ENCODE measurements around the gene REC8. TPM values are rescaled to one million over a fixed set of nuclear protein-coding genes. Genes with fewer than 3 reads are reported as not detected.
"Not testable (repeated sequence)": the region's sequence is repeated elsewhere in the genome, so short reads cannot be mapped to it uniquely, and the experiment has no call there.

Gene REC8
- total RNA-seq, 1 experiment from 2014 or later: 1.4 TPM

DNA sequence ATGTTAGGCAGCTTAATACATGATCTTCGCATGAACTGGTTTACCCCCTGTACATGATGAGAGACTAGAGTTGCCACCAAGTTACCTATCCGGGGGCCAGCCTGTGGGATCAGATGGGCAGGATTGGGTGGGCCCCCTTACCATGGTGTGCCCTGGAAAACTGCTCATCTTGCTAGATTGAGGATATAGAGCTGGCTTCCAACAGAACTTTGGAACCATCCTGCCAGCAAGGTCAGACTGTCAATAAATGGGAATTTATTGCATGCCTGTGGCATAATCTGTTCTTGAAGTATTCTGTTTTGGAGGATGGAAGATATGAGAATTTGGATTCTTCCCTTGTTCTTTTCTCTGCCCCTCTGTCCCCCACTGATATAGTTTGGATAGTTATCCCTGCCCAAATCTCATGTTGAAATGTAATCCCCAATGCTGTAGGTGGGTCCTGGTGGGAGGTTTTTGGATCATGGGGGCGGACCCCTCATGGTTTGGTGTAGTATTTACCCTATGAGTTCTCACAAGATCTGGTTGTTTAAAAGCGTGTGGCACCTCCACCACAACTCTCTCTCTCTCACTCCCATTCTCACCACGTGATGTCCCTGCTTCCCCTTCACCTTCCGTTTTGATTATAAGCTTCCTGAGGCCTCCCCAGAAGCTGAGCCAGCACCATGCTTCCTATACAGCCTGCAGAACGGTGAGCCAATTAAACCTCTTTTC lies 27.1 kb downstream of the REC8 start:
- no peak for DNase-seq (ENCODE audit: extremely low read depth, low read depth)

DNA sequence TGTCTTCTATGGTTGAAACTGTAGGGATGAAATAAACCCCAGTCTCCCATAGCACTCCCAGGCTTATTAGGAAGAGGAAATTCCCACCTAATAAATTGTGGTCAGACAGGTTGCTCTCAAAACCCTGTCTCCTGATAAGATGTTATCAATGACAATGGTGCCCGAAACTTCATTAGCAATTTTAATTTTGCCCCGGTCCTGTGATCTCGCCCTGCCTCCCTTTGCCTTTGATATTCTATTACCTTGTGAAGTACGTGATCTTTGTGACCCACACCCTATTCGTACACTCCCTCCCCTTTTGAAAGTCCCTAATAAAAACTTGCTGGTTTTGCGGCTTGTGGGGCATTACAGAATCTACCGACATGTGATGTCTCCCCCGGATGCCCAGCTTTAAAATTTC lies 30.7 kb downstream of the REC8 start:
- not testable (repeated sequence) for DNase-seq (ENCODE audit: extremely low read depth, low read depth)

DNA sequence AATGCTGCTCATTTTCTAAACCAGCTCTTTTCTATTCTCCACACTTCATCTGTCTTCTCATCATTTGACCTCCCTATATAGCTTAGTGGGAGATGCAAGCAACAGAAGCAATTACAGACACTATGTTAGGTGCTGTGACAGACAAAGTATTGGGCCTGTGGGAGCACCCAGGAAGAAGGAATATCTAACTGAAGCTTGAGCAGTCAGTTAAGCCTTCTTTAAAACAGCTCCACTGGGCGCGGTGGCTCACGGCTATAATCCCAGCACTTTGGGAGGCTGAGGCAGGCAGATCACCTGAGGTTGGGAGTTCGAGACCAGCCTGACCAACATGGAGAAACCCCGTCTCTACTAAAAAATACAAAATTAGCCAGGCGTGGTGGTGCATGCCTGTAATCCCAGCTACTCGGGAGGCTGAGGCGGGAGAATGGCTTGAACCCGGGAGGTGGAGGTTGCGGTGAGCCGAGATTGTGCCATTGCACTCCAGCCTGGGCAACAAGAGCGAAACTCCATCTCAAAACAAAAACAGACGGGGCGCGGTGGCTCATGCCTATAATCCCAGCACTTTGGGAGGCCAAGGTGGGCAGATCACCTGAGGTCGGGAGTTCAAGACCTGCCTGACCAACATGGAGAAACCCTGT lies 31.5 kb downstream of the REC8 start:
- not testable (repeated sequence) for DNase-seq (ENCODE audit: extremely low read depth, low read depth)

DNA sequence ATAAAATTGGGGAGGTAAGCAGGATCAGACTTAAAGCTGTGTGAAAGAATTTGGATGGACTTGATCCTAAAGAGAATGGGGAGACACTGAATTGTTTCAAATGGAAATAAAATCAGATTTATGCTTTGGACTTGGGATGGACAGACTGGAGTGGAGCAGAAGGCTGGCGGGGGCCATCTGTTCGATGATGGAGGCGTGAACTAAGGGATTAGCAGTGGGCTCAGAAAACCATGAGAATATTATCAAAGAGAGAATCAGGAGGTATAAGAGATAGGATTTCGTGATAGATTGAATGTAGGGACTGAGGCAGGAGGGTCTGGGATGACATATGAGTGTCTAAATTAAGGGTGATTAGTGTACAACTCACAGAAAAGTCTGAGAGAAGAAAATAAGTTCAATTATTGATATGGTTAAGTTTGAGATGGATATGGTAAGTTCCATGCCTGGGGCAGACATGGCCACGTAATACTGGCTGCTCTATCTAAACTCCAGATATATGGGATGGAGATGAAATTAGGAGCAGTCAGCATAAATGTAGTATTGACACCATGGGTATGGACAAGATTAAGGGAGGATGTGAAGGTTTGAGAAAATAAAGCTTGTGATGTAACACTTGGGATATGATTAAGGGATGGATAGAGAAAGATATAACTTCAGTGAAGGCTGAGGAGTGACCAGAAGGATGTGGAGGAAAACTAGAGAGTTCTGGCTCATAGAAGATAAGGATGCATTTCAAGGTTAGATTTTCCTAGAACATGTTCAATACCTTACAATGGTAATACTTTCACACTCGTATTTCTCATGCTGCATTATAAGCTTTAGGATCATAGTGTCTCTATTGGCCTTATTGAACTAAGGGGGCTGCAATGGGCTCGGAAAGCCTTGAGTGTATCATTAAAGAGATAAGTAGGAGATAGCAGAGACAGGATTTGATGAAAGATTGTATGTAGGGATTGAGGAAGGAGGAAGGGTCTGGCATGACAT lies 32.6 kb downstream of the REC8 start:
- DNase-seq (ENCODE audit: extremely low read depth, low read depth): no peak

DNA sequence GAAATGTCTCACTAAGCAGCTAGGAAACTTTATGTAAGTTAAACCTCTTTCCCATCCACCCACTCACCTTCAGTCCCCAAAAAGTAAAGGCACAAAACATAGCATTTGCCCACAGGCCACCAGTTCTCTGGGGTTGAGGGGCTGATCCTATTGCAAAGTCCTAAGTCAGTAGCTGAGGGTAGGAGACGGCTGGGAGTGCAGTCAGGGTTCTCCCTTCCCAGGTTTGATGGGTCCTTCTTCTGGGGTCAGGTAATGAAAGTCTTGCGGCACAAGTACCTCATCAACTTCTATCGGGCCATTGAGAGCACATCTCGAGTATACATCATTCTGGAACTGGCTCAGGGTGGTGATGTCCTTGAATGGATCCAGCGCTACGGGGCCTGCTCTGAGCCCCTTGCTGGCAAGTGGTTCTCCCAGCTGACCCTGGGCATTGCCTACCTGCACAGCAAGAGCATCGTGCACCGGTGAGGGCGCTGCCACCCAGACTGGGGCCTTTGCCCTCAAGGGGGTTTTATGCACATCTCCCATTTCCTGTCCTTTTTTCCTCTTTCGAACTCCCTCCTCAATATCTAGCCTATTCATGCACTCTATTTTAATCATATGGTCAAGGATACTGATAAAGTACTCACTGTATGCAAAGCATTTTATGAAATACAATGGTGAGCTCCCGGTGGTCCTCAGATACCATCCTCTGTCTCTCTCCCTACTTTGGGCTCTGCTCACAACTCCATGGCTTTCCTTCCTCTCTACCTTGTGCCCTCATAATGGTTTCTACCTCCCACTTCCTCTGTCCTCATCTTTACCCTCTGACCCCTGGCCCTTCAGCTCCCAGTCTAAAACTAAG lies 34.6 kb downstream of the REC8 start:
- DNase-seq (ENCODE audit: extremely low read depth, low read depth): no peak

DNA sequence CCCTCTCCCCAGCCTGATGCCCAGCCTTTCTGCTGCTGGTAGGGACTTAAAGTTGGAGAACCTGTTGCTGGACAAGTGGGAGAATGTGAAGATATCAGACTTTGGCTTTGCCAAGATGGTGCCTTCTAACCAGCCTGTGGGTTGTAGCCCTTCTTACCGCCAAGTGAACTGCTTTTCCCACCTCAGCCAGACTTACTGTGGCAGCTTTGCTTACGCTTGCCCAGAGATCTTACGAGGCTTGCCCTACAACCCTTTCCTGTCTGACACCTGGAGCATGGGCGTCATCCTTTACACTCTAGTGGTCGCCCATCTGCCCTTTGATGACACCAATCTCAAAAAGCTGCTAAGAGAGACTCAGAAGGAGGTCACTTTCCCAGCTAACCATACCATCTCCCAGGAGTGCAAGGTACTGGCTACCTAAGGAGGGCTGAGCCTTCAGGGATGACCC lies 35.2 kb downstream of the REC8 start:
- DNase-seq (ENCODE audit: extremely low read depth, low read depth): no peak

DNA sequence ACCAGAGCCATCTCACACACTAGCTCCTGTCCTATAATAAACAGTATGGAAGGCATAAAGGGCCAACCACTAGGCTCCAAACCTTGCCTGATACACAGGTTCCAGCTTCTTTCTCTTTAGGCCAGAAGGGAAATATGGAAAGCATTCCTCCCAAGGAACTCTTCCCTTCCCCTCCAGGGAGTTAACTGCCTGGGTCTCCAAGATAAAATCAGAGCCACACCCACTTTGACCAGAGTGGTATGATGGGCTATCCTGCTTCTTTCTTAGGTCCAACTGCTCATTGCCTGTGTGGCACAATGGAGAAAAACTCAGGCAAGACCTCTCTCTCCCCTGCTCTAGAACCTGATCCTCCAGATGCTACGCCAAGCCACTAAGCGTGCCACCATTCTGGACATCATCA lies 35.7 kb downstream of the REC8 start:
- no peak for DNase-seq (ENCODE audit: extremely low read depth, low read depth)

DNA sequence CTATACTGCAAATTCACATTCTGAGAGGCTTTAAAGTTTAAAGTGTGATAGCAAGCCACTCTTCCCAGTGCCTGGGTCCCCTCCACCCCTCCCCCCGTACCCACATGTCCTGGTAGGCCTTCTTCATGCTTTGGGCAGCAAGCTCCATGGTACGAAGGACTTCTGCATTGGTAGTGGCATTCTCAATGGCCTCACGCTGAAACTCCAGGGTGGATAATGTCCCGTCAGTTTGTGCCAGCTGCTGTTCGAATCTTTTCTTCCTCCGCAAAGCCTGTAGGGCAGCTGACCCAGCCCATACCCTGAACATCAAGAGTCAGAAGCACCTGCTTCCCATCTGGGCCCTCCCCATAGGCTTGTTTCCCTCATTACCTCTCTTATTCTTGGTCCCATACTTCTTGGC lies 39.4 kb downstream of the REC8 start:
- no peak for DNase-seq (ENCODE audit: extremely low read depth, low read depth)

DNA sequence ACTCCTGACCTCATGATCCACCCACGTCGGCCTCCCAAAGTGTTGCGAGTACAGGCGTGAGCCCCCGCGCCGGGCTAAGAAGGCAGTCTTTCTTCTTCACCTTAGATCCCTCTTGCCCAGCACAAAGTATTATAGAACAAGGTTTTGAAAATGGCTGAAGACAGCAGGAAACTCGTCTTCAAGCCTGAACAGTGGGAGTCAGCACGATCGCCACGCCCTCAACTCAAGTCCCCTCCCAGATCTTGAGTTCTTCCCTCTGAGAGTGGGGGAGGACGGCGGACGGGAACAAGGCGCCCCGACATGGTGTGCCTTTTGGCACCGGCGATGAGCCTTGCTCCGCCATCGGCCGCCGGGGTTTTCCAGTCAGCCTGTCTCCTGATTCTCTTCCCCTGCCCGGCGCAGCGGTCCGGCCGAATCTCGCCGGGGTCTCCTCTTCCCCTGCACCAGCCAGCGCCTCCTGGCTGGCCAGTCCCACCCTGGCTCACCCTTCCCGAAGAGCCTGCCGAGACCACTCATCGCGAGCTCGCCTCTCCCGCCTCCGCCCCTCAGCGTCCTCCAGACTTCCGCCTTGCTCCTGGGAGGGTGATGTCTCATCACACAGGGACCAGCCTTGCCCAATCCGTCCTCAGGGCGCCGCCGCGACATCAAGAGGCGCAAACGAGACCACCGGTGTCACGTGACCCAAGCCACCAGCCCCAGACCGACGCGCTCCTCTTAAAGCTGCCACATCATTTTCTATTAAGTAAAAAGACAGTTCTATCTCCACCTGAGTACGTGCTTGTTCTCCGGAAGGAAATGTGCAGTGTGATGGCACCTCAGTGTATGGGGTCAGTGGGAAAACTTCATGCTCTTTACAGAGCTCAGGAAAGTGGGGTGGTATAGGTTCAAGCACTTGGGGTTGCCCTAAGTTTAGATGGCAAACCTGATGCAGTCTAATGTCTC lies 41.3 kb downstream of the REC8 start, which contains the start of gene CHMP4A:
TSS of gene CHMP4A (minus strand) at position 565 of the 942 bp plus-strand sequence. CDS start at position 516, 49 bp downstream.
- peak; percentile 96 for DNase-seq (ENCODE audit: extremely low read depth, low read depth)

DNA sequence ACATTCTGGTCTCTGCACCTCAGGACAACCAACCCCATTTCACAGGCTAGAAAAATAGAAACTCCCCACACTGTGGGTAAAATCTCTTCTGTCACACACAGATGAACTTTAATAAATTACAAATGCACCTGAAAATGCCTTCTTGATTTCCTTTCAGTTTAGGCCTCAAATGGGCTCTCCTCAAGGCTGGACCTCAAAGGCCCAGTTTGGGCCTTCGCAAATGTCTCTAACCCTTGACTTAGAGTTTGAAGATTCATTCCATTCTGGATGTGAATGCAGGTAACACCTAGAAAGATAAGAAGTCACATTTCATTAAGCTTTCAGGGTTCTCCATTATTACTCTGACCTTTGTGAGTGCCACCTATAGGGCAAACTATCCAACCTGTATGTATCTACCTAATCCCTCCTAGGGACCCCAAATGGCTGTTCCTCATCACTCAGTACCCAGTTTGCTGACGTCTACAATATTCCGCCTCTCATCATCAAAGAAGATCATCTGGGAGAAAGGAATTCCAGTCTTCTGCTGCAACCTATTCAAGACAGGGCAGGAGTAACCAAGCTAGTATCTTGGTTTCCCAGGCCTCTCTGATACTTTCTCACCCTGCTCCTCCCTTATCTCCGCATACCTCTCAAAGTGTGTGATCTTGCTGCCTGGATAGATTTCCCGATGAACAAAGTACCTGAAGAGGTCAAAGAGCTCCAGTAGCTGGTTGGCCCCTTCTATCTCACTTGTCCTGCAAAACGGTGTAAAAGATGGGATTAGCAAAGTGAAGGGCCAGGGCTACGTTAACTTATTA lies 42.2 kb downstream of the REC8 start:
- no peak for DNase-seq (ENCODE audit: extremely low read depth, low read depth)

DNA sequence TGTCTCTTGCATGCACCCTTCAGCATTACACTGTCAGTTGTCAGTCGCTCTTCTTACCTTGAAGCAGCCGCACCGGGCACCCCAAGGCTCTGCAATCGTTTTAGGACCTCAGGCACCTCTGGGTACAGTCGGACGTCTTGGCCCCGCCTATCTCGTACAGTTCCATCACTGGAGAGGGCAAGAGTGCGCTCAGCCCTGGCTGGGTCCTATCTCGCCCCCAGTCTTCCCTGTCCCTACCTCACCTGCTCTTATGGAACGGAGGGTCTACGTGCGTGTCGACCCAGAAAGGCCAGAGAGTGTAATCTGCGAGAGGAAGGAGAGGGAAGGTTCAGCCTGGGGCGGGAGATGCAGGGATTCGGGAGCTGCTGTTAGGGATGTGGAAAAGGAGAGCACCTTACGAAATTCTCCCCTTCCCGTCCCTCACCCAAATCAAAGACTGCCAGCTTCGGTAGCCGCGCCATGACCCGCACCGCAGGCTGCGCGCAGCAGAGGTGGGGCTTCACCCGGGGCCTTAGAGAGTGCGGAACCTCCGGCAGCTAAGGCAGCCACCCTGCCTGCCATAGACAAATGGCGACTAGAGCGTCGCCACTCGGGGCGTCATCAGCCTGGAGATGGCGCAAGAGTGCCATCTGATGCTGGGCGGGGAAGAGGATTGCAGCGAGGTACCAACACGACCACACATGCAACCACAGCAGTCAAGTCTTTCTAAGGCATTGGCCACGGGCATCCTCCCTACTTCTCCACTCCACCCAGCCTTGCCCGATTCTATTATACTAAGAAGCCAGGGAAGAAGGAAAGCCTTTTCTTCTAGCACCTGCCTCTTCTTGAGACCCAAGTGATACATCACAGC lies 43.8 kb downstream of the REC8 start, which contains the start of gene MDP1:
TSS of gene MDP1 (minus strand) at position 572 of the 850 bp plus-strand sequence. CDS start at position 461, 111 bp downstream.
- peak; percentile 87 for DNase-seq (ENCODE audit: extremely low read depth, low read depth)

DNA sequence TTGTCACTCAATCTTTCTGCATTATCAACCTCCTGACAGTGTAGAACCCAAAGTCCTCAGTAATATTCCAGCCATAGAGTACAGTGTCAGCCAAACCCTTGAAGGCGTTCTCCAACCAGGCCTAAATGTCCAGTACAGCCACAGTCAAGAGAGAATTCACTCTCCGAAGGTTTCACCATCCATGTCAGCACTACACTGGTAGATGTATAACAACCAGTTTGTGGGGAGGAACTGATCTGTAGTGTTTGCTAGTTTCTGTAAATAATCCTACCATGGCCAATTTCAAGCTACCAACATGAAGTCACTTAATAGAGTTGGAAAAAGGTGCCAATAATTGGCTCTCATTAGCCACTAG lies 44.4 kb downstream of the REC8 start:
- no peak for DNase-seq (ENCODE audit: extremely low read depth, low read depth)

DNA sequence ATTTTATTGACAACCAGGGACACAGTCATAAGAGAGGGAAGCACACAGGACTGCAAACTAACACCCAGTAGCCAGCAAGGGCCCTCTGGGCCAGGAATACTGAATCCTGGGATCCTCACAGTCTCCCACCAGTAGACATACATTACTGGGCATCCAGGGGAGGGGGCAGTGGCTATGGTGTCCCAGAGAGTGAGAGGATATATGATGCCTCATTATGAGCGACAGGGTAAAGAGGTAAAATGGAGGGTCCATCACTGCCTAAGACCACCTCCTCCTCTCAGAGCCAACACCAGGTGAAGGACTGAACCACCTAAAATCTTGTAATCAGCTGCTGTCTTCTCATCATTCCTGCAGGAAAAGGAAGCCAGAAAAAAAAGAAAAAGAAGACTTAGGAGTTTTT lies 45.0 kb downstream of the REC8 start:
- not testable (repeated sequence) for DNase-seq (ENCODE audit: extremely low read depth, low read depth)

DNA sequence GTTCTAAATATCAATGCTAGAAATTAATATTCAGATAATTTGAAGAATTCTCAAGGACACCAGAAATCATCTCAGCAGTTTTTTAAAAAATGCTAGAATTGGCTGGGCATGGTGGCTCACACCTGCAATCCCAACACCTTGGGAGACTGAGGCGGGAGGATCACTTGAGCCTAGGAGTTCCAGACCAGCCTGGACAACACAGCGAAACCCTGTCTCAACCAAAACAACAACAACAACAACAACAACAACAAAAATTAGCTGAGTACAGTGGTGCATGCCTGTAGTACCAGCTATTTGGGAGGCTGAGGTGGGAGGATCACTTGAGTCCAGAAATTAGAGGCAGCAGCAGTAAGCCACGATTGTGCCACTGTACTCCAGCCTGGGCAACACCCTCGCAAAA lies 47.2 kb downstream of the REC8 start:
- no peak for DNase-seq (ENCODE audit: extremely low read depth, low read depth)

DNA sequence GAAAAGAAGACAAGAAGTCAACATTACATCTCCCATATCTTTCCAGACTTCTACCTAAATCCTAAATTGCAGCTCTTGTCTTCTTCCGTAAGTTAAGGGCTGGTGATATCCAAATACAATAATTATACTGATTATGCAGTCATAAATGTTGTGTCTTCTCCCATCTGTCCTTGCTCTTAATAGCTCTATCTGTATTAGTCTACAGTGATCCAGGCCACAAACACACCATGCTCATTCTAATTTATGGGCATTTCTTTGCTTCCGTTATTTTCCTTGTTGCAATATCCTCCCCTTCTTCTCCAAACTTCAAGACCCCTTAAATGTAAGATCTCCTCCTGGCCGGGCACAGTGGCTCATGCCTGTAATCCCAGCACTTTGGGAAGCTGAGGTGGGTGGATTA lies 47.6 kb downstream of the REC8 start:
- DNase-seq (ENCODE audit: extremely low read depth, low read depth): no peak

DNA sequence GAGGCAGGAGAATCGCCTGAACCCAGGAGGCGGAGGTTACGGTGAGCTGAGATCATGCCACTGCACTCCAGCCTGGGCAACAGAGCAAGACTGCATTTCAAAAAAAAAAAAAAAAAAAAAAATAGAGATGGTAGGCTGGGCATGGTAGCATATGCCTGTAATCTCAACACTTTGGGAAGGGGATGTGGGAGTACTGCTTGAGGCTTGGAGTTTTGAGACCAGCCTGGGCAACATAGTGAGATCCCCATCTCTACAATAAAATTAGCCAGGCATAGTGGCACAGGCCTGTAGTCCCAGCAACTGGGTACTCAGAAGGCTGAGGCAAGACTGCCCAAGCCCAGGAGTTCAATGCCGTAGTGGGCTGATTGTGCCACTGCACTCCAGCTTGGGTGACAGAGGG lies 51.1 kb downstream of the REC8 start:
- DNase-seq (ENCODE audit: extremely low read depth, low read depth): not testable (repeated sequence)

DNA sequence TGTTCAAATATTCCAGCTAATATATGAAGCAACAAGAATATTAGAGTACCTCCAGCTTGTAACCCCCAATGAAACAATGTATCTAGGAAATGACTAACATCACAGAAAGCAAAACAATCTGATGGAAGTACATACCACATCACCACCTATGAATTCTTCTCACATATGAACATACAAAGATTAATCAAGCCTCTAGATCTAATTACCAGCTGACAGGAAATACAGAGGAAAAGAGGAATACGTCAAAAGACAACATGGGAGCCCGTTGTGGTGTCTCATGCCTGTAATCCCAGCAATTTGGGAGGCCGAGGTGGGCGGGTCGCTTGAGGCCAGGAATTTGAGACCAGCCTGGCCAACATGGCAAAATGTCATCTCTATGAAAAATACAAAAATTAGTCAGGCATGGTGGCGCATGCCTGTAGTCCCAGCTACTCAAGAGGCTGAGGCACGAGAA lies 52.8 kb downstream of the REC8 start:
- no peak for DNase-seq (ENCODE audit: extremely low read depth, low read depth)
